Measurements from ENCODE around the gene CDH13.

Gene CDH13

GRCh38 chr16:82626791-82627261 is at the start of gene CDH13:
Gene CDH13, plus strand, starts transcription at chr16:82626969.
- no peak for DNase-seq

- no peak for DNase-seq
Observed at GRCh38 chr16:82580298-82580890, 46.4 kb upstream of the CDH13 start.

DNA sequence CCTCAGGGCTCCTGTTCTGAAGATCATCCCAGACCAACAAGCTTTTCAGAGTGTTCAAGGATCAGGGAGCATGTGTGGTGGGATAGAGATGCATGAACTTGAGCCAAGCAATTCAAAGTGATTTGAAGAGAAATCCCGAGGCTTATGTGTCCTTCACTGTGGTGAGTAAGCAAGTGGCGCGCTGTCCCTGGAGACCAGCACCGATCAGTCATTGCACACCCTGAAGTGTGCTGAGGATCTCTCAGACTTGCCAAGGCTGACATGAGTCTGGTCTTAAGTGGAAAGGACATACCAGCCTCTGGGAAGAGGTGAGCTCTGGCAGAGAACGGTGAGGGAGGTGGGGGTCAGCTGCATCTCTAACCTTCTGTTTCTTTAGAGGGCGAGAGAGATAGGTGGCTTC is 43.8 kb upstream of the CDH13 start:
- no peak for DNase-seq

DNA sequence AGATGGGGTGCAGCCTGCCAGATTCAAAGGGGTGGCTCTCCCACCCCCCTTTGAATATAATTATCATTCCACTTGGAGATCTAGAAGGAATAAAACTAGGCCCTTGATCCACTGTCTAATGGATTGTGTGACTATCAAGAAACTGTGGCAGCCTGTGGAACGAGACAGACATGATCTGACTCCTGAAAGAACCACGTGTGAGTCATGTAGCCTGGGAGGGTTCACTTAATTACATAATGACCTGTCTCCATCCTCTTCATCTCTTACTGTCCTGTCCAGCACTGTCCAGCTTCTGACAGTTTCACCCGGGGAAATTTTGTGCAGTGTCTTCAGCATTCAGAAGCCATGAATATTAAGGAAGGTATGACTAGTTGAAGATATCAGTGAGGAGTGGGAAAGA is 43.3 kb upstream of the CDH13 start:
- DNase-seq: no peak

- no peak for DNase-seq
Observed at GRCh38 chr16:82584553-82585152, 42.1 kb upstream of the CDH13 start.

DNA sequence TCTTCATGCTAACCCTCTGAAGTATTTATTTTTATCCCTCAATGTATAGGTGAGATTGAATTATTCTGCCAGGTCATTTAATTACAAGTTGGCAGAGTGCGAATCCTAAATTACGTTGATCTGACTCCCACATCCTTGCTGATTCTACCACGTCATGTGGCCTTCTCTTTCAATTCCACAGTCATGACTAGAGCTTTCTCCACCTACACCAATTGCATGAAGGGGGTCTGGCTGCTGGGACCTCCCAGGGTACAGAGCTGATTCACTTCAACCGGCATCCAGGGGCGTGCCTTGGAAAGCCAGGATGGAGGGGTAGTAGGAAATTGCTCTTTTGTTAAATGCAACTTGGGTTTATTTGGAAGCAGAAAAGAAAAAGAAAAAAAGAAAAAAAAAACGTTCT is 41.1 kb upstream of the CDH13 start:
- no peak for DNase-seq

DNA sequence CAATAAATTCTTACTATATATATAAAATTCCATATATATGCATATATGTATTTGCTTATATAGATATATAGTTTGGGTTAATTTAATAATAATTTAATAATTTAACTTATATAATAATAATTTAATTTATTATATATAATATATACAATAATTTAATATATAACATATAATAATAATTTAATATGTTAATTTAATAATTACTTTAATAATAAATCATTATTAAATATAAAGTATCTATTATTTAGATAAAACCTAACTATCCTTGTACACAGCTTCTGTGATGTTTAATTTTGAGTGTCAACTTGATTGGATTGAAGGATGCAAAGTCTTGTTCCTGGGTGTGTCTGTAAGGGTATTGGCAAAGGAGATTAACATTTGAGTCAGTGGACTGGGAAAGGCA is 40.6 kb upstream of the CDH13 start:
- DNase-seq: no peak

DNA sequence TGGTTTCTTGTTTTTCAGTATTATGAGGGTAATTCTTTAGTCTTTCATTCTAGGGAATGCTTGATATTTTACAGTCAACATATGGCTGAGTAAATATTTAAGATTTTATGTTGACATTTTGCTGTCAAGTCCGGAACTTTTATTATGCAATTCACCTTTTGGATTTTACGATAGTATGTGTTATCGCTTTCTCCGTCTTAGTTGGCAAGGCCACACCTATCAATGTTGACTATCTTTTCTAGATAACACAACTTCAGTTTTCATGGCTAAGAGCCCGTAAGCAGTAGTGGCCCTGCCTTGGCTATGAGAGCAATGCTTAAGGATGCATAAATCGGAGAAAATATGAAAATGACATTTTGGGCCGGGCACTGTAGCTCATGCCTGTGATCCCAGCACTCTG is 39.5 kb upstream of the CDH13 start:
- no peak for DNase-seq

DNA sequence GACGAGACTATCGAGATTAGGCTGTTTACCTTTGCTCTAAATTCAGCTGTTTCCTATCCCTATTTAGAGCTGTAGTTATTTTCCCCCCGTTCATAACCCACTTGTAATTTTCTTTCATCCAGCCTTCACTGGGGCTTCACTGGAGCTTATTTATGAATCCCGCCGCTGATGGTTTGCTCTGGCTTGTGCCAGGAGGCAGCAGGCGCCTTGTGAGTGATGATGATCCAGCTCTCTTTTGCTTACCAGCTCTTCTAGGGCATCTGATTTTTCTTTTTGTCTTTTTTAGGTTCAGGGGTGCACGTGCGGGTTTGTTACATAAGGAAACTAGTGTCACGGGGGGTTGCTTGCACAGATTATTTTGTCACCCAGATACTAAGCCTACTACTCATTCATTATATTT is 37.4 kb upstream of the CDH13 start:
- DNase-seq: no peak

DNA sequence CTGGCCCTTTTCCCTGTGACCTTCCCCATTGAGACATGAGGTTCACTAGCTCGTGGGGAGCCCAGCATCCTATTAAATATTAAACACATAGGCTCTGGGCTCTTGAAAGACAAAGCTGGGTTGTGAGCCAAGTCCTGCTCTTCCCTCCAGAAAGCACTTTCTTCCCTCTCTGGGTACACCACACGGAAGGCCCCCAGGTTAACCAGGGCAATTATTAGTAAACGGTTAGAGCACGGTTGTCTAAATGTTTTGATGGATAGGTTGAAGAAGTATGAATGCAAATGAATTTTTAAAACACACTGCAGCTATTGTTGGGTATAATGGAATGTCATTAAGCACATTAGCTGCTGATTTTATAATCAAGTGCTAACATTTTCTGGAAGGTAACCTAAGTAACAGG is 32.7 kb upstream of the CDH13 start:
- DNase-seq: no peak

GRCh38 chr16:82598771-82599170 is 28.0 kb upstream of the CDH13 start:
- no peak for DNase-seq

- no peak for DNase-seq
Observed at GRCh38 chr16:82601989-82602640, 24.7 kb upstream of the CDH13 start.

GRCh38 chr16:82603784-82604411 is 22.9 kb upstream of the CDH13 start:
- DNase-seq: no peak

- DNase-seq: no peak
Observed at GRCh38 chr16:82605076-82605475, 21.7 kb upstream of the CDH13 start.

DNA sequence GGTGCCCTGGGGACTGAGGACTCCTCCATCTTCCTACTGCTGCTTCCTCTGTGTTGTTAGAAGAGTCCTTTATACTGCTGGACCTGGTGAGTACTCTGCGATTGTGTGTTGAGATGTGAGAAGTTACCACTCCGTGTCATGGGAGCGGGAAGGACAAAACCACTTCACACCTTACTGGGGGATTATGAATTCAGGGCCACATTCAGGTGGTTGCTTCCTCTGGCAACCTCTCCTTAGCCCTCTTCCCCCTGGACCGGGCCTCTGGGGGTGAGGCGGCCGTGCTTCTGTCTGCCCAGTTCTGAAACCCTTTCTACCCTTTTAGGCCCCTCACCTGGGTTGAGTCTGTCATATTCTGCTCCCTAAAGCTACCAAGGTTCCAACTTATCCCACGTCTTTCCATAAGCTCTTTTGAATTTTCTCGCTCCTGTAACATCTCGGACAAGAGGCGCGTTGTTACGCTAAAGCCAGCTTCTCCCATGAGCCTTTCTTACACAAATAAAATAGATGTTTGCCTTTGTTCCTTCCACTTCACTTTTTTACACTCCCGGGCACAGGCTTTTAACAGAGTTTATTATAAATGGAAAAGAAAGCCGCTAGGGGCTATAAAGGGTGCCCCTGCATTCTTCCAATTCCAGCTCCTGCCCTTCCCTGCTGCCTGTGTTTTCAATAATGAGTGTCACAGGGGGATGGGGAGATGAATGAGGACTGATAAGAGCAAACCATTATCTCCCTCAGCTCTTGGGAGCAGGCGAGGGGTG is 20.7 kb upstream of the CDH13 start:
- no peak for DNase-seq

DNA sequence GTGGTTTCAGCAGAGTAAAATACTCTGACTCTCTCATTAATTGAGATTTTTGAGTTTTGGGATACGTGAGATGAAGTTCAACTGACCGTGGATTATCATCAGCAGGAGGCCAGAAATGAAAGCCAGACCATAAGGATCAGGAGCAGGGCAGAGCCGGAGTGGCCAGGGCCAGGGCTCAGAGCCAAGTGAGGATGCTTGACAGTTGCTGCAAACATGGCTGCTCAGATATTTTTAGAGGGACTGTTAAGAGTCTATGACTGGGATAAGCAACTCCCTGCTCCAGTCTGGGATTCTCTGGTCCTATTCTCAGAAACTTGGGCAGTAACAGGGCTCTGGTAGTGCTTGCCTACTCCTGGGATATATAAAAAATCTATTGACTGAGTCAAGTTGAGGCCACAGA is 17.6 kb upstream of the CDH13 start:
- no peak for DNase-seq

DNA sequence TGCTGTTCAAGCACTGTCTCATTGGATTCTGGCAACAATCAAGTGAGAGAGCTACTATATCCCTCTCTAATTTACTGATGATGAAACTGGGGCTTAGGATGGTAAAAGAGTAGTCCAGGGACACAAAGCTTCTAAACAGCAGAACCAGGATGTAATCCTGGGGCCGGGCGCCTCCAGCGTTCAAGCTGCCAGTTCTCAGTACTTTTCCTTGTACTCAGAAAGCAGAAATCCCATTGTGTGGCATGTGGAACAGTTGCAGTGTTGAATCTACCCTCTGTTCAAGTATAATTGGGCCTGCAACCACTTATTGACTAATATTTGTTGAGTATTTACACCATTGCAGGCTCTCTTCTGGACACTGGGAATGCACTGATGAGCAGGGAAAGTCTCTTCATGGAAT is 14.5 kb upstream of the CDH13 start:
- DNase-seq: no peak

GRCh38 chr16:82616356-82616755 is 10.4 kb upstream of the CDH13 start:
- no peak for DNase-seq

GRCh38 chr16:82621781-82622180 is 5.0 kb upstream of the CDH13 start:
- DNase-seq: no peak

DNA sequence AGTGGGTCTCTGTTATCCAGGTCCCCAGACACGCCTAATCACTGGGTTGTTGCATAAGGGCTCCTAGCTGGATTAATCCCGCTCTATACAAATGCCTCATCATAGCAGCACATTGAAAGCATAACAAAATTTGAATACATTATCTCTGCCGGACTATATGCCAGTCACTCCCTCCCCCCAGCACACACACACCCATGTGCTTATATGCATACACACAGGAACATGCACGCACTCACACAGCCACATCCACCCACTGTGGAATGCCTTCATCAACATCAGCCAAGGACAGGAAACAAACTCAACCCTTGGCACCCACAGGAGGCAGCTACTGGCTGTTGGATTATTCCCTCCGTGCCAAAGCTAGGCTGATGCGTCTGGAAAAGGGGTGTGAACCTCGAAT is 3.5 kb upstream of the CDH13 start:
- DNase-seq: no peak

DNA sequence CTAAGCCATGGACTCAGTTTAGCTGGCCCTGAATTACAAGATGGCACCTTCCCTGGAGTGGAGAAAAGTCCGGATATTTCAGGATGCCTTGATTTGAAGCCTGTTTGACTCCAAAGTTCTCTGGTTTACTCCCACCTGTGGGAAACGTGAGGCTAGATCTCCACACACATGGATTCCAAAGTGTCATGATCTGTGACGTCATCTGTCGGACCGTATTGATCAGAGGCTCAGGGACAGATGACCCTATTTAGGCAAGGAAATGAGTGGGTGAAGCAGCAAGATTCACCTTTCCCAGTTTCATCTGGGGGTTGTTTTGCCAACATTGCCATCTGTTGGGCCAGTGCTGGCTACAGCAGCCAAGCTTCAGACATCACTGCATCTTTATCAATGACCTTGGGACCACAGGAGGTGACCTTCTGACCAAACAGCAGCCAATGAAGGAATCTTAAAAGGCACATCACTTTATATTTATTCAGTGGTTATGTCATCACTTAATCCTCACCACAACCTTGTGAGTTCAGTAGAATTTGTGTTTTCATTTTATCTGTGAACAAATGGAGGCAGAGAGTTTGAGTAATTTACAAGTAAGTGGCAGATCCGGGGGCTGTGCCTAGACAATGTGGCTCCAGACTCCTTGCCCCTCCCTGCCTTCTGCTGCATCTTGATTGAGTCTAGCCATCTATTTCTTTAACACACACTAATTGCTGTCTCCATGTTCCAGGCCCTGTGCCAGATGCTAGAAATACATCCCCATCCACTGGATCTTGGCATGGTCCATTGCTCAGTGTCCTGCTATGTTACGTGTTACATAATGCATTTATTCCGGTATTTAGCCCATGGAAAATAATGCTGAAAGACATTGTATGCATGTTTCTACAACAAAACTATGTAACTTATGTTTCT is 1.5 kb upstream of the CDH13 start:
- no peak for DNase-seq

DNA sequence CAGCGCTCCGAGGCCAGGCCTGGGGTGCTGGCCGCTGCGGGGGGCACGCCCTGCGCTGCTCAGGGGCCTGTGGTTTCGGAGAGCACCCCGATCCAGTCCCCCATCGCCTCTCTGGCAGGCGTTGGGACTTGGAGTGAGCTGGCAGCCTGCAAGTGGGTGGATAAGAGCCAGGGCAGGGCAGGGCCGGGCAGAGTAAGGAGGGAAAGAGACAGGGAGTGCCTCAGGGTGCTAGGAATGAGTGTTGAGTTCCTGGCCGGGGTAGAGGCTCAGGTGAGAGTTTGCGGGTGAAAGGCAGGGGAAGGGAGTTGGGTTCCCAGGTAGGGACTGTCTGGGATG is 1.3 kb downstream of the CDH13 start:
- no peak for DNase-seq

Measured in CD4-positive, alpha-beta T cell treated with Interleukin-6 for 4 hours (primary cell).